AG04449 (cell line): ENCODE measurements around the gene UROS.

Experiments used
- CTCF ChIA-PET: fragments of 350-600 bp; formaldehyde crosslinking; extraction: SDS; loops from one replicate; lab custom pipeline; 2021; ENCODE audit warnings: antibody characterized with exemption; lab: Yijun Ruan, JAX
- POLR2A ChIA-PET: fragments of 400-600, 350-600 bp; formaldehyde crosslinking; extraction: SDS; loops from one replicate; lab custom pipeline; 2020; ENCODE audit warnings: antibody characterized with exemption, inconsistent platforms; lab: Yijun Ruan, JAX
- DNase-seq: peaks from one replicate; pipeline ENCODE4 v3.0.0-alpha.2; 2010; ENCODE audit warnings: low read depth, low spot score
- H3K4me3 ChIP-seq: 2 replicates; pipeline ENCODE4 v1.5.1; 2011; ENCODE audit warnings: low read depth, mild to moderate bottlenecking, control low read depth, low read length
- TF ChIP-seq, protein P1 (sequence below): IDR thresholded peaks from one replicate; pipeline ENCODE4 v1.5.1; 2011; ENCODE audit warnings: mild to moderate bottlenecking, moderate library complexity, low read length, control low read depth, inconsistent platforms; ENCODE audit not compliant: insufficient read depth; ENCODE audit errors: missing control alignments

The UROS gene

DNA sequence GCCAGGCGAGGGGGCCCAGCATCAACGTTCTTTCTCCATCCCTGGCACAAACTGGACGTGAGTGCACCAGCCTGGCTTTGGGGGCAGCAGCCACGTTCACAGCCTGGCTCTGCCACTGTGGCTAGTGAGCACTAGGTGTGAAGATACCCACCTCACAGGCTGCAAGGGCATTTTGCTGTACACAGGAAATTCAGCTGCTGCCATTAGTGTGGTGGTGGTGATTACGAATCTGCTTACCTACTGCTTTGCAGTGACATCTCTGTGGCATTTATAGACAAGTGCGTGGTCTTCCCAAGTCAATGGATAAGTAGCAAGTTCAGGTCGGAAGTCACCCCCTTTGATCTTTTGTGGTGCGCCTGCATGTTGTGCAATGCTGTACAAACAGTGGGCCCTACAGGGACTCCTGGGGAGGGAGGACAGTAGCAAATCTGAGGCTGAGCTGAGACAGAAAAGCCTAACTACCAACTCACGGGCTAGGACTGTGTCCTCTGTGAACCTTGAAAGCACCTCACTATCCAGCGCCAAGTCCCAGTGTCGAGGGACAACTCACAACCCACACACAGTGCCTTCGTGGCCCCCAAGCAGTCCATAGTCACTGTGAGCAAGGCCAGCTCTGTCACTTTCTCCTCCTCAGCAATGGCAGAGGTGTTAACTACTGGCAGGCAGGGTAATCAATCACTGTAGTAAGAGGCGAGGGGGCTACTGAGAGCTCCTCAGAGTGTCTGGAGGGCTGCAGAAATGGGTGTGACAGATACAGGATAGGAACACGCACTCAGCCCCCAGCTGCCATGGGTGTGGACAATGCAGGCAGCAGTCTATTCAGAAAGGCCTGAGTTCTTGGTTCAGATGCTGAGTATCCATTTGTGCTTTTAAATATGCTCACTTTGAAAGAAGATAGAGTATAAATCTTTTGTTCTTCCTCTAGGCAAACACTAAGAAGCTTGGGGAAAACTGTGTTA is 30.4 kb downstream of the UROS start:
- TF ChIP-seq, protein P1, sequence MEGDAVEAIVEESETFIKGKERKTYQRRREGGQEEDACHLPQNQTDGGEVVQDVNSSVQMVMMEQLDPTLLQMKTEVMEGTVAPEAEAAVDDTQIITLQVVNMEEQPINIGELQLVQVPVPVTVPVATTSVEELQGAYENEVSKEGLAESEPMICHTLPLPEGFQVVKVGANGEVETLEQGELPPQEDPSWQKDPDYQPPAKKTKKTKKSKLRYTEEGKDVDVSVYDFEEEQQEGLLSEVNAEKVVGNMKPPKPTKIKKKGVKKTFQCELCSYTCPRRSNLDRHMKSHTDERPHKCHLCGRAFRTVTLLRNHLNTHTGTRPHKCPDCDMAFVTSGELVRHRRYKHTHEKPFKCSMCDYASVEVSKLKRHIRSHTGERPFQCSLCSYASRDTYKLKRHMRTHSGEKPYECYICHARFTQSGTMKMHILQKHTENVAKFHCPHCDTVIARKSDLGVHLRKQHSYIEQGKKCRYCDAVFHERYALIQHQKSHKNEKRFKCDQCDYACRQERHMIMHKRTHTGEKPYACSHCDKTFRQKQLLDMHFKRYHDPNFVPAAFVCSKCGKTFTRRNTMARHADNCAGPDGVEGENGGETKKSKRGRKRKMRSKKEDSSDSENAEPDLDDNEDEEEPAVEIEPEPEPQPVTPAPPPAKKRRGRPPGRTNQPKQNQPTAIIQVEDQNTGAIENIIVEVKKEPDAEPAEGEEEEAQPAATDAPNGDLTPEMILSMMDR, result no peak
- no peak overlapping the region for H3K4me3 ChIP-seq
- ChIA-PET CTCF (no interaction called here), POLR2A (interaction anchor here (0.8 to 1.0 kb wide), 2 partner anchors 9 to 10 kb away, joined by 3 to 5 read pairs; no protein-coding TSS in a partner anchor)
- DNase-seq, result no peak

DNA sequence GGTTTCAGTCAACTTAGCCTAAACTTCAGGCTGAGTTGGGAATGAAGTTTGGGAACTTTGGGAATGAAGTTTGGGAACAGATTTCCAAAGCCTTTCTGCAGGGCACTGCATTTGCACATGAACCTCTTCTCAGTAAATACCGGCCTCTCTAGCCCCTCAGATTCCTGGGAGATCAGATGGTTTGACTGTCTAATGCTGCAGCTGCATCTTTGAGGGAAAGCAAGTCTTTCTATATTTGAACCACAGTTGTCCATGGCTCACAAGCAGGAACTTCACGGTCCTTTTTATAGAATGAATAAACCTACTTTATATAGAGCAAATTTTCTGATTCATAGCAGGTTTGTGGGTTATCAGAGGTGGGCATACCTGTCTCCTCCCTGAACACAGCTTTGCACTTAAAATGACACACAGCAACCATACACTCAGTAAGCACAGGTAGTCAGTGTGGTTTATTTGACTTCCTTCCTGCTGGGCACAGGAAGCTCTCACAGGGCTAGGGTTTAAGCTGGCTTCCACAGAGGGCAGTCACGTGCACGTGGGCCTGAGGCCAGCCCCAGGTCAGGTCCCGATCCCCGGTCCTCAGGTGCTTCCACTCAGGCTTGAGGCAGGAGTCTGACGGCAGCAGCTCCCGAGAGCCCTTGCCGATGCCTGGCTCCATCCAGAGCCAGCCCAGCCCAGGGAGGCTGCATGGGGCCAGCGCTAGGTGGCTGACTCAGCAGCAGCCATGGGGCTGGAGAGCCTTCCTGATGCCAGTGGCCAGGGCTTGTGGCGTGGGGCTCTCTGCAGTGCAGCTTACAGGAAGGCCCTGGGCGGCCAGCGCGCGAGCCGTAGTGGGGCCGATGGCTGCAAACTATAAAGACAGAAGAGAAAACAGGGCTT is 34.7 kb downstream of the UROS start:
- no peak overlapping the region for H3K4me3 ChIP-seq
- CTCF ChIA-PET, result no interaction called here

DNA sequence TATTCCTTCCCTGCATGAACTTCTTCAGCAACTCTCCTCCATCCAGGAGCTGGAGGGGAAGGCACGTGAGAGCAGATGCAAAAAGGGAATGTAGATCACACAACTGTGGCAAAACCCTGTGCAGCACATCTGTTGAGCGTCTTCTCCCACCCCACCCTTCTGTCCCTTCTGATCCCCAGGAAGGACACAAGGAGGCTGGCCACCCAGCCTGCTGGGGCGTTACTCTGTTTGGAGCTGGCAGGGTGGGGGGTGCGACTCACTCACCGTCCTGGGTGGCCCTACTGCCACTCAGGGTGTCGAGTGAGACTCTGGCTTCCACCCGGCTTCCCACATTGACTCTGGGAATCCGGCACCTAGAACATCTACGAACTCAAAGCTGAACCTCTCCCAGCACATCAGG is 37.3 kb downstream of the UROS start:
- no peak overlapping the region for H3K4me3 ChIP-seq
- ChIA-PET CTCF (interaction anchor here (0.6 kb wide), 1 partner anchor 14 kb away, joined by 3 read pairs; no protein-coding TSS in a partner anchor), POLR2A (no interaction called here)
- TF ChIP-seq, protein P1, result no peak
- no peak for DNase-seq

More for the DNA sequence above, 34.7 kb downstream of the UROS start:
- TF ChIP-seq, protein P1, result no peak
- no peak for DNase-seq
- POLR2A ChIA-PET, result no interaction called here

DNA sequence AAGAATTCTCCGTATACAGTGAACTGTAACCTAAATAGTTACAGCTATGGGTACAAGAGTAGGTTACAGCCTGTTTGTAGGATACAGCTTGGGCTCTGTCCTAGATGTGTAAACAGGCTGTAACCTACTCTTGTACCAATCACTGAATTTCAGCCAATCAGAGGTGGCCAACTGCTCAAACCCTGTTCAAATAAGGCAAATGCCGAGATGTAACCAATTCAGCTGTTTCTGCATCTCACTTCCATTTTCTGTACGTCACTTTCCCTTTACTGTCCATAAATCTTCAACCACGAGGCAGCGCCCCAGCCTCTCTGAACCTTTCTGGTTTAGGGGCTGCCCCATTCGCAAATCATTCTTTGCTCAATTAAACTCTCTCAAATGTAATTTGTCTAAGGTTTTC is 39.1 kb downstream of the UROS start:
- ChIA-PET POLR2A (no interaction called here), CTCF (interaction anchor here (0.7 to 1.5 kb wide), 3 partner anchors 9 to 11 kb away, joined by 3 to 5 read pairs (median 3); no protein-coding TSS in a partner anchor)
- no peak for DNase-seq
- TF ChIP-seq, protein P1, result no peak
- H3K4me3 ChIP-seq, result no peak overlapping the region

DNA sequence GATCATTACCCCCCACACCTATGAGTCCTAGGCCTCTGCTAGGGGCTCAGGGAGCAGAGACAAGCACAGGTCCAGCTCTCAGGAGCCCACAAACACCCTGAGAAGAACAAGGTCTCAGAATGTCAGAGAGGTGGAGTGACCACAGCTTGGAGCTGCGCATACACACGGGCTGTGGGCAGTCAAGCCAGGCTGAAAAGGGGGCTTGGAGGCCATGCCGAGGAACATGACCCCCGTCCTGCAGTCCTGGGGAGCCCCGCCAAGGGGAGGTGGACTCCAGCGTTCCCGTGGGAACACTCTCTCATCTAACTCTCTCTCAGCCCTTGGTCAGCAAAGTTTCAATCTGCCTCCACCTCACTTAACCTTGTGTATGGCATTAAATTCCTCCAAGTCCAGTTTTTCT is 39.6 kb downstream of the UROS start:
- POLR2A ChIA-PET, result interaction anchor here (0.6 kb wide), 1 partner anchor 9 kb away, joined by 5 read pairs; no protein-coding TSS in a partner anchor
- CTCF ChIA-PET, result interaction anchor here (0.7 to 1.5 kb wide), 3 partner anchors 9 to 12 kb away, joined by 3 to 5 read pairs (median 3); no protein-coding TSS in a partner anchor
- DNase-seq, result no peak
- H3K4me3 ChIP-seq, result no peak overlapping the region
- TF ChIP-seq, protein P1, result no peak
